ENCODE results near the gene SMC1A. TPM values are rescaled to one million over a fixed set of nuclear protein-coding genes. Genes with fewer than 3 reads are reported as not detected.

SMC1A gene
- total RNA-seq, 1 donor from 2014 or later, result 35.9 TPM

GRCh38 chrX:53449632-53450031, 27.2 kb upstream of the SMC1A start:
- no peaks in the 10 kb centered on the region for H3K27me3 ChIP-seq (ENCODE audit: low read depth)
- no peak for TF ChIP-seq CTCF (IDR thresholded peaks at IDR 0.05; ENCODE audit: borderline replicate concordance)
- no peak overlapping the region for H3K27ac ChIP-seq (replicated peaks)
- no peaks in the 10 kb centered on the region for H3K36me3 ChIP-seq
- DNase-seq, result no peak
- H3K9me3 ChIP-seq (replicated peaks), result no peaks in the 10 kb centered on the region
- intact Hi-C loops (cut with micrococcal nuclease), result no loop called here
- no peak overlapping the region for H3K4me3 ChIP-seq
- H3K4me1 ChIP-seq, result no peaks in the 10 kb centered on the region

GRCh38 chrX:53447441-53447840, 25.0 kb upstream of the SMC1A start:
- H3K27me3 ChIP-seq (ENCODE audit: low read depth), result no peaks in the 10 kb centered on the region
- no peak overlapping the region for H3K27ac ChIP-seq (replicated peaks)
- H3K4me1 ChIP-seq, result no peaks in the 10 kb centered on the region
- H3K4me3 ChIP-seq, result no peak overlapping the region
- no peaks in the 10 kb centered on the region for H3K9me3 ChIP-seq (replicated peaks)
- no peak for DNase-seq
- H3K36me3 ChIP-seq, result no peaks in the 10 kb centered on the region
- TF ChIP-seq CTCF (IDR thresholded peaks at IDR 0.05; ENCODE audit: borderline replicate concordance), result no peak
- intact Hi-C loops (cut with micrococcal nuclease), result no loop called here

- intact Hi-C loops (cut with micrococcal nuclease), result no loop called here
- Histone ChIP-seq H3K36me3 (no peaks in the 10 kb centered on the region), H3K4me3 (no peak overlapping the region), H3K4me1 (peaks cover 4% of the 10 kb centered on the region), H3K27me3 (ENCODE audit: low read depth) (no peaks in the 10 kb centered on the region), H3K9me3 (replicated peaks) (no peaks in the 10 kb centered on the region), H3K27ac (replicated peaks) (no peak overlapping the region)
- TF ChIP-seq CTCF (IDR thresholded peaks at IDR 0.05; ENCODE audit: borderline replicate concordance), result peak; percentile 55
- DNase-seq, result no peak
Measured at GRCh38 chrX:53445977-53446376, 23.5 kb upstream of the SMC1A start.

GRCh38 chrX:53442322-53442631, 19.8 kb upstream of the SMC1A start:
- Histone ChIP-seq H3K36me3 (no peaks in the 10 kb centered on the region), H3K4me3 (peak overlapping the region; percentile 63), H3K9me3 (replicated peaks) (no peaks in the 10 kb centered on the region), H3K4me1 (peaks cover 13% of the 10 kb centered on the region), H3K27ac (replicated peaks) (peak overlapping the region; percentile 52), H3K27me3 (ENCODE audit: low read depth) (no peaks in the 10 kb centered on the region)
- intact Hi-C loops (cut with micrococcal nuclease), result no loop called here
- TF ChIP-seq CTCF (IDR thresholded peaks at IDR 0.05; ENCODE audit: borderline replicate concordance), result no peak
- no peak for DNase-seq

GRCh38 chrX:53441531-53442321, 19.3 kb upstream of the SMC1A start:
- no peaks in the 10 kb centered on the region for H3K9me3 ChIP-seq (replicated peaks)
- TF ChIP-seq CTCF (IDR thresholded peaks at IDR 0.05; ENCODE audit: borderline replicate concordance), result no peak
- intact Hi-C loops (cut with micrococcal nuclease), result no loop called here
- peak overlapping the region; percentile 63 for H3K4me3 ChIP-seq
- no peaks in the 10 kb centered on the region for H3K27me3 ChIP-seq (ENCODE audit: low read depth)
- DNase-seq, result peak; percentile 83
- H3K4me1 ChIP-seq, result peaks cover 13% of the 10 kb centered on the region
- no peaks in the 10 kb centered on the region for H3K36me3 ChIP-seq
- peak overlapping the region; percentile 52 for H3K27ac ChIP-seq (replicated peaks)

All from left ventricle myocardium inferior (tissue), 1 donor.